ENCODE results near the gene NANOS3. TPM values are rescaled to one million over a fixed set of nuclear protein-coding genes. Genes with fewer than 3 reads are reported as not detected.

The NANOS3 gene
- total and polyA plus RNA-seq, 4 donors = not detected

DNA sequence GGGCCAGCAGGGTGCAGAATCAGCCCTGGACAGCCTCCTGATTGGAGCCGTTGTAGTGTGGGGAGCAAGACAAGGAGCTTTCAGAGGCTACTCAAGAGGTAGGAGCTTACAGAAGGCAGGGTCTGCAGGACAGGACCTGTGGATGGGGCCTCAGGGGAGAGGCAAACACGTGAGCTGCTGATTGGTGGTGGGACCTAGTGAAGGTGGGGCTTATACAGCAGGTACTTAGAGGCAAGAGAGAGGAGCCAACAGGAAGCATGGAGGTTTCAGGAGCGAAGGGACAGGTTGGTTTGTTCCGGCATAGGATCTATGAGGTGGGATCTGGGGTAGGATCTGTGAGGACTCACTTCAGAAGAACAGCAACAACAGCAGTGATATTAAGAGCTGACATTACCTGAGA lies 49.3 kb upstream of the NANOS3 start:
- H3K9me3 ChIP-seq (ENCODE audit: control insufficient read depth in 4 of 4, low read length in 3 of 4) = no peaks in the 10 kb centered on the region
- 89% methylated on average over 4 of the region's 4 CpGs for WGBS
- H3K4me3 ChIP-seq (ENCODE audit: low read depth in 1 of 3, low read length in 3 of 3) = no peak overlapping the region
- TF ChIP-seq, protein P1, sequence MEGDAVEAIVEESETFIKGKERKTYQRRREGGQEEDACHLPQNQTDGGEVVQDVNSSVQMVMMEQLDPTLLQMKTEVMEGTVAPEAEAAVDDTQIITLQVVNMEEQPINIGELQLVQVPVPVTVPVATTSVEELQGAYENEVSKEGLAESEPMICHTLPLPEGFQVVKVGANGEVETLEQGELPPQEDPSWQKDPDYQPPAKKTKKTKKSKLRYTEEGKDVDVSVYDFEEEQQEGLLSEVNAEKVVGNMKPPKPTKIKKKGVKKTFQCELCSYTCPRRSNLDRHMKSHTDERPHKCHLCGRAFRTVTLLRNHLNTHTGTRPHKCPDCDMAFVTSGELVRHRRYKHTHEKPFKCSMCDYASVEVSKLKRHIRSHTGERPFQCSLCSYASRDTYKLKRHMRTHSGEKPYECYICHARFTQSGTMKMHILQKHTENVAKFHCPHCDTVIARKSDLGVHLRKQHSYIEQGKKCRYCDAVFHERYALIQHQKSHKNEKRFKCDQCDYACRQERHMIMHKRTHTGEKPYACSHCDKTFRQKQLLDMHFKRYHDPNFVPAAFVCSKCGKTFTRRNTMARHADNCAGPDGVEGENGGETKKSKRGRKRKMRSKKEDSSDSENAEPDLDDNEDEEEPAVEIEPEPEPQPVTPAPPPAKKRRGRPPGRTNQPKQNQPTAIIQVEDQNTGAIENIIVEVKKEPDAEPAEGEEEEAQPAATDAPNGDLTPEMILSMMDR (IDR thresholded peaks at IDR 0.05; ENCODE audit: low read depth, low read length, missing input control) = no peak
- TF ChIP-seq SP1 (IDR thresholded peaks at IDR 0.05) = no peak
- TF ChIP-seq, protein P2, sequence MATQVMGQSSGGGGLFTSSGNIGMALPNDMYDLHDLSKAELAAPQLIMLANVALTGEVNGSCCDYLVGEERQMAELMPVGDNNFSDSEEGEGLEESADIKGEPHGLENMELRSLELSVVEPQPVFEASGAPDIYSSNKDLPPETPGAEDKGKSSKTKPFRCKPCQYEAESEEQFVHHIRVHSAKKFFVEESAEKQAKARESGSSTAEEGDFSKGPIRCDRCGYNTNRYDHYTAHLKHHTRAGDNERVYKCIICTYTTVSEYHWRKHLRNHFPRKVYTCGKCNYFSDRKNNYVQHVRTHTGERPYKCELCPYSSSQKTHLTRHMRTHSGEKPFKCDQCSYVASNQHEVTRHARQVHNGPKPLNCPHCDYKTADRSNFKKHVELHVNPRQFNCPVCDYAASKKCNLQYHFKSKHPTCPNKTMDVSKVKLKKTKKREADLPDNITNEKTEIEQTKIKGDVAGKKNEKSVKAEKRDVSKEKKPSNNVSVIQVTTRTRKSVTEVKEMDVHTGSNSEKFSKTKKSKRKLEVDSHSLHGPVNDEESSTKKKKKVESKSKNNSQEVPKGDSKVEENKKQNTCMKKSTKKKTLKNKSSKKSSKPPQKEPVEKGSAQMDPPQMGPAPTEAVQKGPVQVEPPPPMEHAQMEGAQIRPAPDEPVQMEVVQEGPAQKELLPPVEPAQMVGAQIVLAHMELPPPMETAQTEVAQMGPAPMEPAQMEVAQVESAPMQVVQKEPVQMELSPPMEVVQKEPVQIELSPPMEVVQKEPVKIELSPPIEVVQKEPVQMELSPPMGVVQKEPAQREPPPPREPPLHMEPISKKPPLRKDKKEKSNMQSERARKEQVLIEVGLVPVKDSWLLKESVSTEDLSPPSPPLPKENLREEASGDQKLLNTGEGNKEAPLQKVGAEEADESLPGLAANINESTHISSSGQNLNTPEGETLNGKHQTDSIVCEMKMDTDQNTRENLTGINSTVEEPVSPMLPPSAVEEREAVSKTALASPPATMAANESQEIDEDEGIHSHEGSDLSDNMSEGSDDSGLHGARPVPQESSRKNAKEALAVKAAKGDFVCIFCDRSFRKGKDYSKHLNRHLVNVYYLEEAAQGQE (IDR thresholded peaks at IDR 0.05) = no peak
- TF ChIP-seq TAF1 (conservative IDR thresholded peaks at IDR 0.05) = no peak
- no peak for TF ChIP-seq FOXA1 (IDR thresholded peaks at IDR 0.05)
- TF ChIP-seq RAD21 (IDR thresholded peaks at IDR 0.05) = no peak
- no peak for TF ChIP-seq FOXA2 (IDR thresholded peaks at IDR 0.05)
- TF ChIP-seq JUND (IDR thresholded peaks at IDR 0.05) = no peak
- no peak for TF ChIP-seq GABPA (IDR thresholded peaks at IDR 0.05 in 1 of 2, conservative IDR thresholded peaks at IDR 0.05 in 1 of 2)
- TF ChIP-seq RXRA (IDR thresholded peaks at IDR 0.05) = no peak
- H3K36me3 ChIP-seq (ENCODE audit: control insufficient read depth in 4 of 4, insufficient read depth in 3 of 4, low read depth in 1 of 4, low read length in 3 of 4) = peaks cover 0 to 5% (median under 1%) of the 10 kb centered on the region in 4 donors
- H3K9ac ChIP-seq (ENCODE audit: low read depth in 1 of 2, low read length in 2 of 2) = no peak overlapping the region
- H3K27me3 ChIP-seq (ENCODE audit: control insufficient read depth in 4 of 4, insufficient read depth in 4 of 4, low read length in 3 of 4) = no peaks in the 10 kb centered on the region
- H3K27ac ChIP-seq (ENCODE audit: low read depth in 1 of 2, low read length in 2 of 2) = no peak overlapping the region
- no peak for DNase-seq (ENCODE audit: low spot score)
- no peaks in the 10 kb centered on the region for H3K4me1 ChIP-seq (ENCODE audit: control insufficient read depth in 4 of 4, insufficient read depth in 4 of 4, low read length in 3 of 4)

DNA sequence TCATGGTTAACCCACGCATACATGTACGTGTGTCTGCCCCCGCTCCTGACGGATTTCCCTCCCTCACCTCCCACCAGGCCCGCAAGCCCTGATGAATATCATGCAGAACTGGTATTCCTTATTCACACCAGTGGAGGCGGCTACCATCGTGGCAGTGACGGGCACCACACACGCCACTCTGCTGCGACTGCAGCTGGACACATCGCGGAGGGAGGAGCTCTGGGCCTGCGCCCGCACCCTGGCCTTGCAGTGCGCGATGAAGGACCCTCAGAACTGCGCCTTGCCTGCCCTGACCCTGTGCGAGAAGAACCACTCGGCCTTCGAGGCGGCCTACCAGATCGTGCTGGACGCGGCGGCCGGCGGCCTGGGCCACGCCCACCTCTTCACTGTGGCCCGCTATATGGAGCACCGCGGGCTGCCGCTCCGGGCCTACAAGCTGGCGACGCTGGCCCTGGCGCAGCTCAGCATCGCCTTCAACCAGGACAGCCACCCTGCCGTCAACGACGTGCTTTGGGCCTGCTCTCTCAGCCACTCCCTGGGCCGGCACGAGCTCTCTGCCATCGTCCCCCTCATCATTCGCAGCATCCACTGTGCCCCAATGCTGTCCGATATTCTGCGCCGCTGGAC lies 46.7 kb upstream of the NANOS3 start:
- Histone ChIP-seq H3K27me3 (ENCODE audit: control insufficient read depth in 4 of 4, insufficient read depth in 4 of 4, low read length in 3 of 4) (no peaks in the 10 kb centered on the region), H3K4me1 (ENCODE audit: control insufficient read depth in 4 of 4, insufficient read depth in 4 of 4, low read length in 3 of 4) (peaks cover 2 to 12% (median 7%) of the 10 kb centered on the region in 4 donors), H3K9ac (ENCODE audit: low read depth in 1 of 2, low read length in 2 of 2) (no peak overlapping the region), H3K4me3 (ENCODE audit: low read depth in 1 of 3, low read length in 3 of 3) (no peak overlapping the region), H3K9me3 (ENCODE audit: control insufficient read depth in 4 of 4, low read length in 3 of 4) (no peaks in the 10 kb centered on the region), H3K27ac (ENCODE audit: low read depth in 1 of 2, low read length in 2 of 2) (no peak overlapping the region), H3K36me3 (ENCODE audit: control insufficient read depth in 4 of 4, insufficient read depth in 3 of 4, low read depth in 1 of 4, low read length in 3 of 4) (peaks cover 0 to 5% (median 0%) of the 10 kb centered on the region in 4 donors)
- DNase-seq (ENCODE audit: low spot score) = no peak
- 97% methylated on average over 47 of the region's 47 CpGs for WGBS
- TF ChIP-seq HNF4G (IDR thresholded peaks at IDR 0.05) (no peak), EGR1 (IDR thresholded peaks at IDR 0.05; ENCODE audit: low read depth in 2 of 2) (no peak), GABPA (IDR thresholded peaks at IDR 0.05 in 1 of 2, conservative IDR thresholded peaks at IDR 0.05 in 1 of 2) (no peak), FOXA2 (IDR thresholded peaks at IDR 0.05) (no peak), JUND (IDR thresholded peaks at IDR 0.05) (no peak), SP1 (IDR thresholded peaks at IDR 0.05) (no peak), RXRA (IDR thresholded peaks at IDR 0.05) (no peak), NR2F2 (IDR thresholded peaks at IDR 0.05) (no peak), RAD21 (IDR thresholded peaks at IDR 0.05) (no peak), YY1 (IDR thresholded peaks at IDR 0.05) (no peak)
- TF ChIP-seq, protein P3, sequence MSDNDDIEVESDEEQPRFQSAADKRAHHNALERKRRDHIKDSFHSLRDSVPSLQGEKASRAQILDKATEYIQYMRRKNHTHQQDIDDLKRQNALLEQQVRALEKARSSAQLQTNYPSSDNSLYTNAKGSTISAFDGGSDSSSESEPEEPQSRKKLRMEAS (IDR thresholded peaks at IDR 0.05) = no peak
- TF ChIP-seq, protein P1 (IDR thresholded peaks at IDR 0.05; ENCODE audit: low read depth, low read length, missing input control) = no peak
- TF ChIP-seq, protein P4, sequence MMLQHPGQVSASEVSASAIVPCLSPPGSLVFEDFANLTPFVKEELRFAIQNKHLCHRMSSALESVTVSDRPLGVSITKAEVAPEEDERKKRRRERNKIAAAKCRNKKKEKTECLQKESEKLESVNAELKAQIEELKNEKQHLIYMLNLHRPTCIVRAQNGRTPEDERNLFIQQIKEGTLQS (IDR thresholded peaks at IDR 0.05) = no peak
- TF ChIP-seq, protein P5, sequence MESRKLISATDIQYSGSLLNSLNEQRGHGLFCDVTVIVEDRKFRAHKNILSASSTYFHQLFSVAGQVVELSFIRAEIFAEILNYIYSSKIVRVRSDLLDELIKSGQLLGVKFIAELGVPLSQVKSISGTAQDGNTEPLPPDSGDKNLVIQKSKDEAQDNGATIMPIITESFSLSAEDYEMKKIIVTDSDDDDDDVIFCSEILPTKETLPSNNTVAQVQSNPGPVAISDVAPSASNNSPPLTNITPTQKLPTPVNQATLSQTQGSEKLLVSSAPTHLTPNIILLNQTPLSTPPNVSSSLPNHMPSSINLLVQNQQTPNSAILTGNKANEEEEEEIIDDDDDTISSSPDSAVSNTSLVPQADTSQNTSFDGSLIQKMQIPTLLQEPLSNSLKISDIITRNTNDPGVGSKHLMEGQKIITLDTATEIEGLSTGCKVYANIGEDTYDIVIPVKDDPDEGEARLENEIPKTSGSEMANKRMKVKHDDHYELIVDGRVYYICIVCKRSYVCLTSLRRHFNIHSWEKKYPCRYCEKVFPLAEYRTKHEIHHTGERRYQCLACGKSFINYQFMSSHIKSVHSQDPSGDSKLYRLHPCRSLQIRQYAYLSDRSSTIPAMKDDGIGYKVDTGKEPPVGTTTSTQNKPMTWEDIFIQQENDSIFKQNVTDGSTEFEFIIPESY (IDR thresholded peaks at IDR 0.05) = no peak
- TF ChIP-seq, protein P2 (IDR thresholded peaks at IDR 0.05) = no peak

All from liver (tissue), 9 donors.